Peyer's patch (tissue), 4 donors: ENCODE measurements around the gene IL22RA1.

Source experiments
- CTCF ChIP-seq, 6 experiments: fragments of 450-650 bp in 4 of 6; fragments of 200-600 bp in 2 of 6; sonication (generic) in 1 of 6; IDR thresholded peaks; one replicate each; pipeline ENCODE4 v1.5.1; 2017 to 2019; ENCODE audit warnings: antibody characterized with exemption in 6 of 6, mild to moderate bottlenecking in 3 of 6, moderate library complexity in 1 of 6
- POLR2A ChIP-seq, 2 donors: fragments of 450-650 bp; IDR thresholded peaks; one replicate each; pipeline ENCODE4 v1.5.1; 2017; ENCODE audit warnings: antibody characterized with exemption in 2 of 2, mild to moderate bottlenecking in 2 of 2, moderate library complexity in 2 of 2

- TF ChIP-seq CTCF (IDR thresholded peaks at IDR 0.05): no peak
- TF ChIP-seq POLR2A (IDR thresholded peaks at IDR 0.05): no peak
Observed at GRCh38 chr1:24173638-24174575, 31.0 kb upstream of the IL22RA1 start.
